ENCODE measurements around the gene DNAH11. TPM values are rescaled to one million over a fixed set of nuclear protein-coding genes. Genes with fewer than 3 reads are reported as not detected.

Gene DNAH11
- total and polyA plus RNA-seq, 2 donors = 3.9 to 4.9 TPM

GRCh38 chr7:21544715-21545114 is 1.9 kb downstream of the DNAH11 start:
- H3K4me1 ChIP-seq (ENCODE audit: control insufficient read depth in 2 of 2, insufficient read depth in 2 of 2, low read length in 2 of 2) = peaks cover 8 to 13% of the 10 kb centered on the region in 2 donors
- no peak overlapping the region for H3K4me3 ChIP-seq (ENCODE audit: low read length in 2 of 2)
- H3K36me3 ChIP-seq (ENCODE audit: control insufficient read depth in 2 of 2, insufficient read depth in 2 of 2, low read length in 1 of 2) = no peaks in the 10 kb centered on the region
- peaks cover 28 to 50% of the 10 kb centered on the region in 2 donors for H3K27me3 ChIP-seq (ENCODE audit: control insufficient read depth in 2 of 2, insufficient read depth in 1 of 2, low read length in 1 of 2)
- DNase-seq (ENCODE audit: low read depth in 6 of 9, low spot score in 9 of 9) = no peak
- no peak overlapping the region for H3K27ac ChIP-seq (ENCODE audit: low read depth in 1 of 2, low read length in 1 of 2)
- WGBS = 90% methylated on average over 3 of the region's 3 CpGs
- H3K9me3 ChIP-seq (ENCODE audit: control insufficient read depth in 2 of 2, insufficient read depth in 1 of 2, low read length in 1 of 2) = peaks cover 0 to 4% of the 10 kb centered on the region in 2 donors

DNA sequence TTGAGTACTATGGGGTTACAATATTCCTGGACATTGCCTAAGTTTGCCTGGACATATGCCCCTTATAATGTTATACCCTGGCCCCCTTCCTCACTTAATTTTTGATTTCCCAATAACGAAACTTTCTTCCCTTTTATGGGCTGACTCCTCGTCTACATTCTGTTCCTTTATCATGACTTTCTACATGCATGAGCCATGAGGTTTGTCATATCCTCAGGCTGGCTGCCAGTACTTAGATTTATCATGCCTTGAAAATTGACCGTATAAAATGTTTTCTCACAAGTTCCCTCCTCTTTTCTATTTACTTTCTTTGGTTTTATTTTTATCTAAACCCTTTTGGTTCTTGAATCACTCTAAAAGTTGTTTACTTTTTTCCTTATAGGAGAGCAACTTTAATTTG is 4.7 kb downstream of the DNAH11 start:
- 90% methylated on average over 3 of the region's 3 CpGs for WGBS
- no peak overlapping the region for H3K4me3 ChIP-seq (ENCODE audit: low read length in 2 of 2)
- H3K36me3 ChIP-seq (ENCODE audit: control insufficient read depth in 2 of 2, insufficient read depth in 2 of 2, low read length in 1 of 2) = no peaks in the 10 kb centered on the region
- peaks cover 8 to 13% of the 10 kb centered on the region in 2 donors for H3K4me1 ChIP-seq (ENCODE audit: control insufficient read depth in 2 of 2, insufficient read depth in 2 of 2, low read length in 2 of 2)
- H3K27me3 ChIP-seq (ENCODE audit: control insufficient read depth in 2 of 2, insufficient read depth in 1 of 2, low read length in 1 of 2) = peaks cover 20 to 33% of the 10 kb centered on the region in 2 donors
- no peak overlapping the region for H3K27ac ChIP-seq (ENCODE audit: low read depth in 1 of 2, low read length in 1 of 2)
- H3K9me3 ChIP-seq (ENCODE audit: control insufficient read depth in 2 of 2, insufficient read depth in 1 of 2, low read length in 1 of 2) = peaks cover 0 to 4% of the 10 kb centered on the region in 2 donors
- no peak for DNase-seq (ENCODE audit: low read depth in 6 of 9, low spot score in 9 of 9)

- Histone ChIP-seq H3K4me3 (ENCODE audit: low read length in 2 of 2) (no peak overlapping the region), H3K4me1 (ENCODE audit: control insufficient read depth in 2 of 2, insufficient read depth in 2 of 2, low read length in 2 of 2) (peaks cover 3 to 4% of the 10 kb centered on the region in 2 donors), H3K27me3 (ENCODE audit: control insufficient read depth in 2 of 2, insufficient read depth in 1 of 2, low read length in 1 of 2) (peaks cover 11 to 23% of the 10 kb centered on the region in 2 donors), H3K36me3 (ENCODE audit: control insufficient read depth in 2 of 2, insufficient read depth in 2 of 2, low read length in 1 of 2) (no peaks in the 10 kb centered on the region), H3K9me3 (ENCODE audit: control insufficient read depth in 2 of 2, insufficient read depth in 1 of 2, low read length in 1 of 2) (no peaks in the 10 kb centered on the region), H3K27ac (ENCODE audit: low read depth in 1 of 2, low read length in 1 of 2) (no peak overlapping the region)
- 96% methylated on average over 3 of the region's 3 CpGs for WGBS
- no peak for DNase-seq (ENCODE audit: low read depth in 6 of 9, low spot score in 9 of 9)
Measured at GRCh38 chr7:21548491-21548890, 5.7 kb downstream of the DNAH11 start.

DNA sequence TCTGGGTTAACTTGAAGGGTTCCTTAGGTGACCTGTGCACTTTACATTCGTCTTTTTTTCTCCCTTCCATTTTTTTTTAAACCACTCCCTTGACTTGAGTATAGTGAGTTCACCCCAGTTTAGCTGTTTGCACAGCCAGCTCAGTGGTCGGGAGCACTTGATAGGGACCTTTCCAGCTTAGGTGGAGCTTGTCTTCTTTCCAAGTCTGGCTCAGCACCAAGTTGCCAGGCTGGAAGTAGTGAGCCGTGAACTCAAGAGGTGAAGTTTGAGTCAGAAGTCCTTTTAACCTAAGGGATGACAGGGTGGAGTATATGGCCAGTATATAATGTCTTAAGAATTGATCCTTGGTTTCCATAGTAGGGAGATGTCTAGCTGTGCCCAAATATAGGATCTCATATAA is 7.2 kb downstream of the DNAH11 start:
- Histone ChIP-seq H3K36me3 (ENCODE audit: control insufficient read depth in 2 of 2, insufficient read depth in 2 of 2, low read length in 1 of 2) (no peaks in the 10 kb centered on the region), H3K4me1 (ENCODE audit: control insufficient read depth in 2 of 2, insufficient read depth in 2 of 2, low read length in 2 of 2) (no peaks in the 10 kb centered on the region), H3K4me3 (ENCODE audit: low read length in 2 of 2) (no peak overlapping the region), H3K9me3 (ENCODE audit: control insufficient read depth in 2 of 2, insufficient read depth in 1 of 2, low read length in 1 of 2) (no peaks in the 10 kb centered on the region), H3K27me3 (ENCODE audit: control insufficient read depth in 2 of 2, insufficient read depth in 1 of 2, low read length in 1 of 2) (peaks cover 4 to 8% of the 10 kb centered on the region in 2 donors), H3K27ac (ENCODE audit: low read depth in 1 of 2, low read length in 1 of 2) (no peak overlapping the region)
- 93% methylated on average over 3 of the region's 3 CpGs for WGBS
- DNase-seq (ENCODE audit: low read depth in 6 of 9, low spot score in 9 of 9) = no peak

DNA sequence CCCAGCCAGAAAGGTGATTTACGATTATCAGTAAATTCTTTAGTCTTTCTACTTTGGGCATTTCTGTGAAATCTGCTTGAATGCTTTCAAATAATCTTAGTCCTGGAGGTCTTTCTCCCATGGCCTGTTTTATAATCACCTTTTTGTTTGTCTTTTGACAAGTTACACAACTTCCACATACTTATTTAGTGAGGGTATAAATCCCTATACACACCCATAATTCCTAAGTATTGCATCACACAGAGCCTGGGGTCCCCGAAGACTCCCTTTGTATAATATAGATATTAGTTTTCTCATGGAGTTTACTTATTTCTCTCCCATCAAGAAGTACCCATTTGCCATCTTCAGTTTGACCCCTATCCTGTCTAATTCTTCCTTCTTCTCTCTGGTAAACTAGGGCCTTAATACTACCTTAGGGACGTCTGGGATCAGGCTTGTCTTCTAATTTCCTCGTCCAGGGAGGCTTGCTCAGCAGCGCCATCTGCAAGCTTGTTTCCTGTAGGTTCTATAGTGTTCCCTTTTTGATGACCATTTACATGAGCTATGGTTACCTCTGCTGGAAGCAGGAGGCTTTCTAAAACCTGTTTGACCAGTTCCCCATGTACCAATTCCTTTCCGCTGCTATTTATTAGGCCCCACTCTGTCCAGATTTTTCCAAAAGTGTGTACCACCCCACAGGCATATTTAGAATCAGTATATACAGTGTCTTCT is 8.1 kb downstream of the DNAH11 start:
- no peaks in the 10 kb centered on the region for H3K4me1 ChIP-seq (ENCODE audit: control insufficient read depth in 2 of 2, insufficient read depth in 2 of 2, low read length in 2 of 2)
- no peak for DNase-seq (ENCODE audit: low read depth in 6 of 9, low spot score in 9 of 9)
- H3K4me3 ChIP-seq (ENCODE audit: low read length in 2 of 2) = no peak overlapping the region
- H3K27me3 ChIP-seq (ENCODE audit: control insufficient read depth in 2 of 2, insufficient read depth in 1 of 2, low read length in 1 of 2) = peaks cover 0 to 2% of the 10 kb centered on the region in 2 donors
- WGBS = 91% methylated on average over 6 of the region's 6 CpGs
- no peaks in the 10 kb centered on the region for H3K9me3 ChIP-seq (ENCODE audit: control insufficient read depth in 2 of 2, insufficient read depth in 1 of 2, low read length in 1 of 2)
- H3K27ac ChIP-seq (ENCODE audit: low read depth in 1 of 2, low read length in 1 of 2) = no peak overlapping the region
- no peaks in the 10 kb centered on the region for H3K36me3 ChIP-seq (ENCODE audit: control insufficient read depth in 2 of 2, insufficient read depth in 2 of 2, low read length in 1 of 2)

DNA sequence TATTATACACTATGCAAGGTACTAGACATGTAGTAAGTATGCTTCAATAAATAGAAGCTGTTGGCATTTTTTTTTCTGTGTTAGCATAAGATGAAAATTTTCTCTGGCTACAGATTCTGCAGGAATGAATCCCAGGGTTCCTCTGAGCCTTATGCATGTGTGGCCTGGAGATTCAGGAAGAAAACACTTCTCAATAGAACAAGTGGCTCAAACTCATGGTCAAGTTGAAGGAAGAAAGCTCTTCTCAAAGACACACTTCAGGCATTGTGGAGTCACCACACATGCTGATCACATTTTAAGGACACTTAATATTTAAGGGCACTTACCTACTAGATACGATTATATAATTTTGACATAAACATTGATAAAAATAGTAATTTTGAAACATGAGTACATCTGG is 19.5 kb downstream of the DNAH11 start:
- Histone ChIP-seq H3K27ac (ENCODE audit: low read depth in 1 of 2, low read length in 1 of 2) (no peak overlapping the region), H3K4me3 (ENCODE audit: low read length in 2 of 2) (no peak overlapping the region), H3K36me3 (ENCODE audit: control insufficient read depth in 2 of 2, insufficient read depth in 2 of 2, low read length in 1 of 2) (no peaks in the 10 kb centered on the region), H3K27me3 (ENCODE audit: control insufficient read depth in 2 of 2, insufficient read depth in 1 of 2, low read length in 1 of 2) (no peaks in the 10 kb centered on the region), H3K4me1 (ENCODE audit: control insufficient read depth in 2 of 2, insufficient read depth in 2 of 2, low read length in 2 of 2) (no peaks in the 10 kb centered on the region), H3K9me3 (ENCODE audit: control insufficient read depth in 2 of 2, insufficient read depth in 1 of 2, low read length in 1 of 2) (no peaks in the 10 kb centered on the region)
- WGBS = 91% methylated on average over 1 of the region's 1 CpG
- DNase-seq (ENCODE audit: low read depth in 6 of 9, low spot score in 9 of 9) = no peak

- no peaks in the 10 kb centered on the region for H3K9me3 ChIP-seq (ENCODE audit: control insufficient read depth in 2 of 2, insufficient read depth in 1 of 2, low read length in 1 of 2)
- no peak overlapping the region for H3K27ac ChIP-seq (ENCODE audit: low read depth in 1 of 2, low read length in 1 of 2)
- H3K4me1 ChIP-seq (ENCODE audit: control insufficient read depth in 2 of 2, insufficient read depth in 2 of 2, low read length in 2 of 2) = no peaks in the 10 kb centered on the region
- WGBS = 96% methylated on average over 7 of the region's 7 CpGs
- DNase-seq (ENCODE audit: low read depth in 6 of 9, low spot score in 9 of 9) = no peak
- H3K27me3 ChIP-seq (ENCODE audit: control insufficient read depth in 2 of 2, insufficient read depth in 1 of 2, low read length in 1 of 2) = no peaks in the 10 kb centered on the region
- H3K4me3 ChIP-seq (ENCODE audit: low read length in 2 of 2) = no peak overlapping the region
- no peaks in the 10 kb centered on the region for H3K36me3 ChIP-seq (ENCODE audit: control insufficient read depth in 2 of 2, insufficient read depth in 2 of 2, low read length in 1 of 2)
Measured at GRCh38 chr7:21565614-21566013, 22.8 kb downstream of the DNAH11 start.

DNA sequence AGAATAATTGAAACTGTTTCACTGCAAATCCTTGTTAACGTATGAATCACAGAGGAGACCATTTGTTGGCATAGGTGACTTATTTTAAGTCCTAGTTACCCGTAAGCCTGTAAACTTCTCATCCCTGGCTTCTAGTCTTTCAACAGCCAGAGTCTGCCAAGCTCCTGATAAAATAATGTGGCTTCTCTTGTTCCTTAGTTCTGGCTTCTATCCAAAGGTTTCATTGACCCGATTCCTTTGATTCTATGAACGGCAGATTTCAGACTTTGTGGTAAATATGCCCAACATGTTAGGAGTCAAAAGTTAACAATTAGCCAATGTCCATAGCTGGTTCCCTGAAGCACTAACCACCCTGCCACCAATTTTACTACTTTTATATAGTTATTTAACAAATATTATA is 23.3 kb downstream of the DNAH11 start:
- no peaks in the 10 kb centered on the region for H3K4me1 ChIP-seq (ENCODE audit: control insufficient read depth in 2 of 2, insufficient read depth in 2 of 2, low read length in 2 of 2)
- no peaks in the 10 kb centered on the region for H3K27me3 ChIP-seq (ENCODE audit: control insufficient read depth in 2 of 2, insufficient read depth in 1 of 2, low read length in 1 of 2)
- no peak for DNase-seq (ENCODE audit: low read depth in 6 of 9, low spot score in 9 of 9)
- 92% methylated on average over 4 of the region's 4 CpGs for WGBS
- no peak overlapping the region for H3K4me3 ChIP-seq (ENCODE audit: low read length in 2 of 2)
- no peaks in the 10 kb centered on the region for H3K36me3 ChIP-seq (ENCODE audit: control insufficient read depth in 2 of 2, insufficient read depth in 2 of 2, low read length in 1 of 2)
- no peak overlapping the region for H3K27ac ChIP-seq (ENCODE audit: low read depth in 1 of 2, low read length in 1 of 2)
- no peaks in the 10 kb centered on the region for H3K9me3 ChIP-seq (ENCODE audit: control insufficient read depth in 2 of 2, insufficient read depth in 1 of 2, low read length in 1 of 2)

DNA sequence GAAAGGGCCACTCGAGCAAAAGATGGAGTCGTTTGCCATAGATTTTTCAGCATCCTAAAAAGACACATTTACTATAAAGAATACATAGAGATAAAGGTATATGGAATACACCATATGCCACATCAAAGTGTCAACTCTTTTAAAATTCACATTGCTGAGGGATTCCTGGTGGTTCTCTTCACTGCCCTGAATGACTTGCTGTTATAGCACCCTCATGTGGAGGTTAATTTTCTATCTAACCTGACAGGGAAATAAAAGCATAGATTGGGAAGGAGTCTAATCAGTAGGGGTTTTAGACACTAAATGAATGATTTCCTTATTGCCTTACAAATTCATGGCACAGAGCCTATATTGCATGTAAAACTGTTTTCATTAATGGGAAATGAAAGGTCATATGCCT is 25.9 kb downstream of the DNAH11 start:
- 93% methylated on average over 2 of the region's 2 CpGs for WGBS
- H3K36me3 ChIP-seq (ENCODE audit: control insufficient read depth in 2 of 2, insufficient read depth in 2 of 2, low read length in 1 of 2) = no peaks in the 10 kb centered on the region
- no peaks in the 10 kb centered on the region for H3K9me3 ChIP-seq (ENCODE audit: control insufficient read depth in 2 of 2, insufficient read depth in 1 of 2, low read length in 1 of 2)
- no peak overlapping the region for H3K27ac ChIP-seq (ENCODE audit: low read depth in 1 of 2, low read length in 1 of 2)
- H3K4me3 ChIP-seq (ENCODE audit: low read length in 2 of 2) = no peak overlapping the region
- no peaks in the 10 kb centered on the region for H3K27me3 ChIP-seq (ENCODE audit: control insufficient read depth in 2 of 2, insufficient read depth in 1 of 2, low read length in 1 of 2)
- peak in 8 of 9 donors; percentile 13 to 65 (median 22) for DNase-seq (ENCODE audit: low read depth in 6 of 9, low spot score in 9 of 9)
- no peaks in the 10 kb centered on the region for H3K4me1 ChIP-seq (ENCODE audit: control insufficient read depth in 2 of 2, insufficient read depth in 2 of 2, low read length in 2 of 2)
